Measurements from ENCODE around the gene EXOC6B.

DNA sequence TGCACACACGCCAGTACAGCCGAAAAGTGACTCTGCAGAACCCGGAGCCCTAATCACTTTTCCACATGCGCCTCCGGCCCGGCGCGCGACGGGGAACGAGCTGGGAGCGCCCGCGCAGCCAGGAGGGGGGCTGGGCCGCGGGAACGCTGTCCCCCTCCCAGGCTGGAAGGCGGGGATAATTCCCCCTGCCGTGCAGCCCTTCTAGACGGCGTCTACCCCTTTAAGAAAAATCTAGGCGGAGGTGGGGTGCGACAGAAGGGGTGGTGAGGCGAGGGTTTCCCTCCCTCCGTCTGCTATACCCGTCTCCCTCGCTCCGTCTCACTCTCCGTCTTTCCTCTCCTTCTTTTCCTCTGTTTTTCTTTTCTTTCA lies 680.6 kb downstream of the EXOC6B start:
- no peak for TF ChIP-seq POLR2A (IDR thresholded peaks at IDR 0.05)
- TF ChIP-seq, protein P1, sequence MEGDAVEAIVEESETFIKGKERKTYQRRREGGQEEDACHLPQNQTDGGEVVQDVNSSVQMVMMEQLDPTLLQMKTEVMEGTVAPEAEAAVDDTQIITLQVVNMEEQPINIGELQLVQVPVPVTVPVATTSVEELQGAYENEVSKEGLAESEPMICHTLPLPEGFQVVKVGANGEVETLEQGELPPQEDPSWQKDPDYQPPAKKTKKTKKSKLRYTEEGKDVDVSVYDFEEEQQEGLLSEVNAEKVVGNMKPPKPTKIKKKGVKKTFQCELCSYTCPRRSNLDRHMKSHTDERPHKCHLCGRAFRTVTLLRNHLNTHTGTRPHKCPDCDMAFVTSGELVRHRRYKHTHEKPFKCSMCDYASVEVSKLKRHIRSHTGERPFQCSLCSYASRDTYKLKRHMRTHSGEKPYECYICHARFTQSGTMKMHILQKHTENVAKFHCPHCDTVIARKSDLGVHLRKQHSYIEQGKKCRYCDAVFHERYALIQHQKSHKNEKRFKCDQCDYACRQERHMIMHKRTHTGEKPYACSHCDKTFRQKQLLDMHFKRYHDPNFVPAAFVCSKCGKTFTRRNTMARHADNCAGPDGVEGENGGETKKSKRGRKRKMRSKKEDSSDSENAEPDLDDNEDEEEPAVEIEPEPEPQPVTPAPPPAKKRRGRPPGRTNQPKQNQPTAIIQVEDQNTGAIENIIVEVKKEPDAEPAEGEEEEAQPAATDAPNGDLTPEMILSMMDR (IDR thresholded peaks at IDR 0.05 in 4 of 5, conservative IDR thresholded peaks at IDR 0.05 in 1 of 5): no peak

Data from gastrocnemius medialis (tissue), 4 donors.